ENCODE measurements around the gene USP24.

The USP24 gene

GRCh38 chr1:55155522-55155921 lies 59.6 kb downstream of the USP24 start:
- DNase-seq = no peak

- no peak for DNase-seq
Observed at GRCh38 chr1:55154616-55155015, 60.5 kb downstream of the USP24 start.

- DNase-seq = no peak
Observed at GRCh38 chr1:55153031-55153430, 62.1 kb downstream of the USP24 start.

GRCh38 chr1:55150880-55151588 lies 64.1 kb downstream of the USP24 start:
- DNase-seq = no peak

GRCh38 chr1:55148676-55149075 lies 66.5 kb downstream of the USP24 start:
- no peak for DNase-seq

GRCh38 chr1:55147524-55147923 lies 67.6 kb downstream of the USP24 start:
- no peak for DNase-seq

- no peak for DNase-seq
Observed at GRCh38 chr1:55146781-55147180, 68.4 kb downstream of the USP24 start.

- no peak for DNase-seq
Observed at GRCh38 chr1:55144886-55145285, 70.3 kb downstream of the USP24 start.

GRCh38 chr1:55143684-55144083 lies 71.5 kb downstream of the USP24 start:
- DNase-seq = no peak

GRCh38 chr1:55141295-55141893 lies 73.8 kb downstream of the USP24 start:
- no peak for DNase-seq

- DNase-seq = peak; percentile 46
Observed at GRCh38 chr1:55140546-55140983, 74.6 kb downstream of the USP24 start.

- DNase-seq = no peak
Observed at GRCh38 chr1:55140137-55140536, 75.0 kb downstream of the USP24 start.

GRCh38 chr1:55138823-55139222 lies 76.3 kb downstream of the USP24 start:
- DNase-seq = no peak

- no peak for DNase-seq
Observed at GRCh38 chr1:55134152-55134808, 80.9 kb downstream of the USP24 start.

GRCh38 chr1:55131801-55132200 lies 83.4 kb downstream of the USP24 start:
- no peak for DNase-seq

- DNase-seq = no peak
Observed at GRCh38 chr1:55131218-55131617, 83.9 kb downstream of the USP24 start.

GRCh38 chr1:55129194-55129728 lies 85.9 kb downstream of the USP24 start:
- DNase-seq = no peak

GRCh38 chr1:55128418-55128995 lies 86.7 kb downstream of the USP24 start:
- no peak for DNase-seq

- DNase-seq = no peak
Observed at GRCh38 chr1:55127827-55128343, 87.3 kb downstream of the USP24 start.

- no peak for DNase-seq
Observed at GRCh38 chr1:55124470-55124869, 90.7 kb downstream of the USP24 start.

GRCh38 chr1:55120538-55120937 lies 94.6 kb downstream of the USP24 start:
- DNase-seq = no peak

- DNase-seq = no peak
Observed at GRCh38 chr1:55118651-55119329, 96.4 kb downstream of the USP24 start.

GRCh38 chr1:55117941-55118340 lies 97.2 kb downstream of the USP24 start:
- DNase-seq = no peak

Data from stimulated activated CD4-positive, alpha-beta T cell treated with anti-CD3 and anti-CD28 coated beads, Interleukin-12 subunit alpha, Interleukin-12 subunit beta, amount 100 ng/mL, for 4 hours (primary cell).